ENCODE results near the gene TREML1. TPM values are rescaled to one million over a fixed set of nuclear protein-coding genes. Genes with fewer than 3 reads are reported as not detected.
"Not testable (repeated sequence)": the region's sequence is repeated elsewhere in the genome, so short reads cannot be mapped to it uniquely, and the experiment has no call there.

Gene TREML1
- total RNA-seq, 4 donors from 2014 or later, result not detected

DNA sequence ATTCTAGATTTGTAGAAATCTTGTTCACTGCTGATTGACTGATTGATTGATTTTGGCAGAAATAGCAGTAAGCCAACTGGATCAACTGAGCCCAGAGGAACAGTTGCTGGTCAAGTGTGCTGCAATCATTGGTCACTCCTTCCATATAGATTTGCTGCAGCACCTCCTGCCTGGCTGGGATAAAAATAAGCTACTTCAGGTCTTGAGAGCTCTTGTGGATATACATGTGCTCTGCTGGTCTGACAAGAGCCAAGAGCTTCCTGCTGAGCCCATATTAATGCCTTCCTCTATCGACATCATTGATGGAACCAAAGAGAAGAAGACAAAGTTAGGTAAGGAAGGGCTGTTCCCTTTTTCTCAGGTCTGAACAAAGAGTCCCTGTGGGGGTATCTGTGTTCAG lies 31.2 kb downstream of the TREML1 start:
- H3K27me3 ChIP-seq, result no peaks in the 10 kb centered on the region
- TF ChIP-seq POLR2A (IDR thresholded peaks at IDR 0.05) (no peak), CTCF (IDR thresholded peaks at IDR 0.05) (no peak), POLR2AphosphoS5 (IDR thresholded peaks at IDR 0.05) (no peak), EP300 (IDR thresholded peaks at IDR 0.05; ENCODE audit: low read depth) (no peak)
- WGBS, 2 donors (ENCODE audit: low coverage in 1 of 2), result 82 to 86% methylated on average over 1 of the region's 1 CpG
- H3K36me3 ChIP-seq, result no peaks in the 10 kb centered on the region
- no peak overlapping the region for H3K27ac ChIP-seq
- no peak for DNase-seq
- no peaks in the 10 kb centered on the region for H3K9me3 ChIP-seq
- no peaks in the 10 kb centered on the region for H3K4me1 ChIP-seq
- H3K4me3 ChIP-seq, result no peak overlapping the region
- intact Hi-C loops (cut with DNase I; ENCODE audit: low total_unique reads) (no loop called here), in situ Hi-C loops (cut with MboI; ENCODE audit: low pct_ligation_motif_present in 1 of 4, low pct_unique_long_range_greater_than_20kb in 1 of 4, low sequenced_read_pairs in 3 of 4) (no loop called here)

GRCh38 chr6:41122373-41122772 lies 31.8 kb downstream of the TREML1 start:
- 88% methylated on average over 1 of the region's 1 CpG; no CpG with 5 or more reads in 1 of the 2 donors for WGBS, 2 donors (ENCODE audit: low coverage in 1 of 2)
- Histone ChIP-seq H3K9me3 (no peaks in the 10 kb centered on the region), H3K27me3 (no peaks in the 10 kb centered on the region), H3K27ac (no peak overlapping the region), H3K4me1 (no peaks in the 10 kb centered on the region), H3K4me3 (no peak overlapping the region), H3K36me3 (no peaks in the 10 kb centered on the region)
- TF ChIP-seq POLR2A (IDR thresholded peaks at IDR 0.05) (no peak), POLR2AphosphoS5 (IDR thresholded peaks at IDR 0.05) (no peak), EP300 (IDR thresholded peaks at IDR 0.05; ENCODE audit: low read depth) (no peak), CTCF (IDR thresholded peaks at IDR 0.05) (no peak)
- intact Hi-C loops (cut with DNase I; ENCODE audit: low total_unique reads), result no loop called here
- in situ Hi-C loops (cut with MboI; ENCODE audit: low pct_ligation_motif_present in 1 of 4, low pct_unique_long_range_greater_than_20kb in 1 of 4, low sequenced_read_pairs in 3 of 4), result no loop called here
- DNase-seq, result no peak

DNA sequence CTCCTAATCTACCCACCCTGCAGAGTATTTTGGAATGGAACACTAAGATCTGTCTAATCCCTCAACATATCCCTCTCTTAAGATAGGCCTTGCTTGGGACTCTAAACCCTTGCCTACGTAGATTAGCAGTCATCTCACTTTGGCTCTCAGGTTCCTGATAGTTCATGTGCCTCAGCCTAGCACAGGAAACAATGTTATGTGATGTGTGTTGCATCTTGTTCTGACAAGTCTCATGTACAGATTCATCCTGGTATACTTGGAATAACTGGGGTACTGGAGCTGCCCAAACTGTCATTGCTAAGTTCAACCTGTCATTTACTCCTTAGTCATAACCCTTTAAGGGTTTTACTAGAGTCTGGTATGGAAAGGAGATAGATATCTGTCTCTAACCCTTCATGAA lies 34.1 kb downstream of the TREML1 start:
- Histone ChIP-seq H3K9me3 (no peaks in the 10 kb centered on the region), H3K27me3 (no peaks in the 10 kb centered on the region), H3K36me3 (no peaks in the 10 kb centered on the region), H3K4me1 (no peaks in the 10 kb centered on the region), H3K27ac (no peak overlapping the region), H3K4me3 (no peak overlapping the region)
- in situ Hi-C loops (cut with MboI; ENCODE audit: low pct_ligation_motif_present in 1 of 4, low pct_unique_long_range_greater_than_20kb in 1 of 4, low sequenced_read_pairs in 3 of 4), result no loop called here
- intact Hi-C loops (cut with DNase I; ENCODE audit: low total_unique reads), result no loop called here
- WGBS, 2 donors (ENCODE audit: low coverage in 1 of 2), result 86 to 95% methylated on average over 1 of the region's 1 CpG
- no peak for TF ChIP-seq CTCF (IDR thresholded peaks at IDR 0.05)
- no peak for TF ChIP-seq EP300 (IDR thresholded peaks at IDR 0.05; ENCODE audit: low read depth)
- TF ChIP-seq POLR2AphosphoS5 (IDR thresholded peaks at IDR 0.05), result no peak
- no peak for TF ChIP-seq POLR2A (IDR thresholded peaks at IDR 0.05)
- DNase-seq, result no peak

DNA sequence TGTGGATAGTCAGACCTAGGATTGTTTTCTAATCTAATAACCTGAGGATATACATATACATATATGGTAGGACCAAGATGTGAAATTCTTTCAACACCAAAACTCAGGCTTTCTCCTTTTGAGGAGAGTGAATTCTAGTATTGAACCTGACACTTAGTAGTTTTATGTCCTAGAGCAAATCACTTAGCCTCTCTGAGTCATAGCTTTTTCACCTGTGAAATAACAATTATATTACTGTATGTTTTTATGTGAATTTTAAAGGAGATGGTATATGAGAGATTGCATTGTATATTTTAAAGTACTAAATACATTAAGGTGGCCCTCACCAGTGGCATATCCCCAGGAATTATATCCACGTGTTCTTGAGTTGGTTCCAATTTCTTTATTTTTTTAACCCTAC lies 34.6 kb downstream of the TREML1 start:
- no peaks in the 10 kb centered on the region for H3K36me3 ChIP-seq
- DNase-seq, result no peak
- no peaks in the 10 kb centered on the region for H3K27me3 ChIP-seq
- H3K9me3 ChIP-seq, result no peaks in the 10 kb centered on the region
- intact Hi-C loops (cut with DNase I; ENCODE audit: low total_unique reads), result no loop called here
- in situ Hi-C loops (cut with MboI; ENCODE audit: low pct_ligation_motif_present in 1 of 4, low pct_unique_long_range_greater_than_20kb in 1 of 4, low sequenced_read_pairs in 3 of 4), result no loop called here
- H3K4me1 ChIP-seq, result no peaks in the 10 kb centered on the region
- WGBS, 2 donors (ENCODE audit: low coverage in 1 of 2), result 46 to 75% methylated on average over 1 of the region's 1 CpG
- no peak overlapping the region for H3K4me3 ChIP-seq
- H3K27ac ChIP-seq, result no peak overlapping the region
- TF ChIP-seq POLR2AphosphoS5 (IDR thresholded peaks at IDR 0.05), result no peak
- TF ChIP-seq EP300 (IDR thresholded peaks at IDR 0.05; ENCODE audit: low read depth), result no peak
- TF ChIP-seq POLR2A (IDR thresholded peaks at IDR 0.05), result no peak
- TF ChIP-seq CTCF (IDR thresholded peaks at IDR 0.05), result no peak

DNA sequence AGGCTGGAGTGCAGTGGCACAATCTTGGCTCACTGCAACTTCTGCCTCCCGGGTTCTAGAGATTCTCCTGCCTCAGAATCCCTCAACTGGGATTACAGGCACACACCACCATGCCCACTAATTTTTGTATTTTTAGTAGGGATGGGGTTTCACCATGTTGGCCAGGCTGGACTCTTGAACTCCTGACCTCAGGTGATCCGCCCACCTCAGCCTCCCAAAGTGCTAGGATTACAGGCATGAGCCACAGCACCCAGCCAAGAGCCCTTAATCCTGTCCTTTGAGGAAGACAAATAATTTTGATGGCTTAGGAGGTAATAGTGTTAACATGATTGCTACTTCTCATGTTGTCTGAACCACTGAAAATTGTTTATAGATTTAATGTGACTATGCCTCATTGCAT lies 39.1 kb downstream of the TREML1 start:
- H3K27me3 ChIP-seq; H3K4me1 ChIP-seq; H3K27ac ChIP-seq; DNase-seq; in situ Hi-C loops (cut with MboI; ENCODE audit: low pct_ligation_motif_present in 1 of 4, low pct_unique_long_range_greater_than_20kb in 1 of 4, low sequenced_read_pairs in 3 of 4); H3K9me3 ChIP-seq; intact Hi-C loops (cut with DNase I; ENCODE audit: low total_unique reads); H3K36me3 ChIP-seq; H3K4me3 ChIP-seq: not testable (repeated sequence)
- 87% methylated on average over 2 of the region's 2 CpGs; no CpG with 5 or more reads in 1 of the 2 donors for WGBS, 2 donors (ENCODE audit: low coverage in 1 of 2)
